Body of pancreas (tissue), 4 donors: ENCODE results near the gene APBA2.

Experiments used
- POLR2A ChIP-seq, 3 donors: fragments of 450-650 bp; IDR thresholded peaks; one replicate each; pipeline ENCODE4 v1.6.1; 2016; ENCODE audit warnings: antibody characterized with exemption in 3 of 3, mild to moderate bottlenecking in 2 of 3
- TF ChIP-seq, protein P1 (sequence below), 7 experiments: fragments of 450-650 bp in 4 of 7; fragments of 200-600 bp in 3 of 7; sonication (generic) in 3 of 7; IDR thresholded peaks; one replicate each; pipeline ENCODE4 v1.5.1; 2016 to 2019; ENCODE audit warnings: antibody characterized with exemption in 7 of 7

DNA sequence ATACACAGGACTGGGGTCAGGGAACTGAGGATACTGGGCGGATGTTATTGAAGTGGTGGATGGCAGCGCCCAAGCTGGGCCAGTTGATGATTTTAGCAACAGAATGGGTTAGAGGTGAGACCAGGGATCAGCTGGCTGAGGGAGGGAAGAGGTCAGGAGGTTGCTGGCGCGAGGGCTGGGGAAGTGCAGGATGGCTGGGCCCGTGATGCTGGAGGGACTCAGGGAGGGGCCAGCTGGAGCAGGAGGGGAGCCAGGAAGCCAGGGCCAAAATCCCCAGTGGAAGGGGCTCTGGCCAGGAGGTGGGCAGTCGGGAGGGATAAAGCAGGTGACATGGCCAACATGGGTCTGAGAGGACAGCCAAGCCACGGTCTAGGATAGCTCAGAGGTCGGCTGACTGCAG, 205.9 kb downstream of the APBA2 start:
- TF ChIP-seq, protein P1, sequence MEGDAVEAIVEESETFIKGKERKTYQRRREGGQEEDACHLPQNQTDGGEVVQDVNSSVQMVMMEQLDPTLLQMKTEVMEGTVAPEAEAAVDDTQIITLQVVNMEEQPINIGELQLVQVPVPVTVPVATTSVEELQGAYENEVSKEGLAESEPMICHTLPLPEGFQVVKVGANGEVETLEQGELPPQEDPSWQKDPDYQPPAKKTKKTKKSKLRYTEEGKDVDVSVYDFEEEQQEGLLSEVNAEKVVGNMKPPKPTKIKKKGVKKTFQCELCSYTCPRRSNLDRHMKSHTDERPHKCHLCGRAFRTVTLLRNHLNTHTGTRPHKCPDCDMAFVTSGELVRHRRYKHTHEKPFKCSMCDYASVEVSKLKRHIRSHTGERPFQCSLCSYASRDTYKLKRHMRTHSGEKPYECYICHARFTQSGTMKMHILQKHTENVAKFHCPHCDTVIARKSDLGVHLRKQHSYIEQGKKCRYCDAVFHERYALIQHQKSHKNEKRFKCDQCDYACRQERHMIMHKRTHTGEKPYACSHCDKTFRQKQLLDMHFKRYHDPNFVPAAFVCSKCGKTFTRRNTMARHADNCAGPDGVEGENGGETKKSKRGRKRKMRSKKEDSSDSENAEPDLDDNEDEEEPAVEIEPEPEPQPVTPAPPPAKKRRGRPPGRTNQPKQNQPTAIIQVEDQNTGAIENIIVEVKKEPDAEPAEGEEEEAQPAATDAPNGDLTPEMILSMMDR (IDR thresholded peaks at IDR 0.05), result no peak
- no peak for TF ChIP-seq POLR2A (IDR thresholded peaks at IDR 0.05)
